GM18517 (cell line): ENCODE results near the gene TREM1.
"Not testable (repeated sequence)": the region's sequence is repeated elsewhere in the genome, so short reads cannot be mapped to it uniquely, and the experiment has no call there.

Source experiments
- ATAC-seq: cut with Tn5 transposase; IDR thresholded peaks from one replicate; pipeline ENCODE4 v1.9.1; 2021; ENCODE audit warnings: mild to moderate bottlenecking, moderate library complexity; ENCODE audit not compliant: unreplicated experiment

The TREM1 gene

GRCh38 chr6:41297248-41297647 lies 10.8 kb upstream of the TREM1 start:
- ATAC-seq: not testable (repeated sequence)

- no peak for ATAC-seq
These were observed 7.9 kb upstream of the TREM1 start for GRCh38 chr6:41294214-41294872.

GRCh38 chr6:41291717-41292116 lies 5.2 kb upstream of the TREM1 start:
- no peak for ATAC-seq

DNA sequence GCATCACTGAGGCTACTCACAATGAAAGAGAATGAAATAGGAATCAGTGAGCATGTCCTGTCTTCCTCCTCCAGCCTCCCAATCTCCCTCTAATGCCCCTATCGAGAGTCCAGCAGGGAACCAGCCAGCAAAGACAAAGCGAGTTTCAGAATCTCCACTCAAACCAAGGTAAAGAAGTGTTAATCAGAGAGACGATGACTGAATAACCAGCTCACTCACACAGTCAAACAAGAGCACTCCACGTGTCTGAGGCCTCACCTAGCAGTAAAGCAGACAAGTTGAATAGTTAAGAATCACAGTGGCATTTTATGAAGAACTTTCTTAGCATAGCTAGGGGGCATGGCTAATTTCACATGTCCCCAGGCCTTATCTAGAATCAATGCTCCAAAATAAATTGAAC lies 3.3 kb upstream of the TREM1 start:
- no peak for ATAC-seq

DNA sequence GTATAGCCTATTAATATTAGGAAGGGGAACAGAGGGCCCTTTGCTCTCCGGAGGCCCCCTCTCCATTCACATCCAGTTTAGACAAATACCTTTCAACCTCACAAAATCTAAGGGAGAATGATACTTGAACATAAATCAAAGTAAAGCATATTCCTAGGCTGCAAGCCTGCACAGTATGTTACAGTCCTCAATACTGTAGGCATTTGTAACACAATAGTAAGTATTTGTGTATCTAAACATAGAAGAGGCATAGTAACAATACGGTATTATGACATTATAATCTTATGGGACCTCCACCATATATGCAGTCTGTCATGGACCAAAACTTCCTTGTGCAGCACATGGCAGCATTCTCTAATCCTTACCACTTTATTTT lies 2.3 kb upstream of the TREM1 start:
- ATAC-seq: no peak

DNA sequence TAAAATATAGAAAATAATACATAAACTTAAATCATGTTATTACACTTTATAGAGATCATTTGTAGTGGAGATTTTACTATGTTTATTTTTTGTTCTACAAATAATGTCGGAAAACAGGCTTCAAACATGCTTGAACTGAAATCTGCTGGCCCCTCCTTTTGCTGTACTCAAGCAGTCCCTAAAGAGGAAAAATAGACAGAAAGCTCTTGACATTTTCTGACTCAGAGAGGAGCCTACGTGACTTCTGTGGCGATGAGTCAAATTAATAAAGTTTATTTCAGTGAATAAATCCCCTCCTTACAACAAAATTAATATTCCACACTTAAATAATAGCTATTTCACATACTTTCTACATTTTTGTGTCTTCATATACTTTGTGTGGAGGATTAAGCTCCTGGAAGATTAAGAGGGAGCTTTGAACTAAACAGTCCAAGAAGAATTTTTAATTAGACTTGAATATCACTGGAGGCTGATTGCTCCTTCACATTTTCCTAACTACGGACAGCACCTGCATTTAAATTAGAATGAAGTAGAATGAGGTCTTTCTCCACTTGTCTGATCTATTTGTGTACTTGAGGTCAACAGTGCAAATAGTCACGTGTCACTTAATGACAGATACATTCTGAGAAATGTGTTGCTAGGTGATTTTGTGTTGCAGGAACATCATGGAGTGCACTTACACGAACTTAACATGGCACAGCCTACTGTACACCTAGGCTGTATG lies 1.7 kb upstream of the TREM1 start:
- no peak for ATAC-seq

GRCh38 chr6:41284726-41285125 lies 1.8 kb downstream of the TREM1 start:
- no peak for ATAC-seq

GRCh38 chr6:41283600-41283999 lies 2.9 kb downstream of the TREM1 start:
- no peak for ATAC-seq

DNA sequence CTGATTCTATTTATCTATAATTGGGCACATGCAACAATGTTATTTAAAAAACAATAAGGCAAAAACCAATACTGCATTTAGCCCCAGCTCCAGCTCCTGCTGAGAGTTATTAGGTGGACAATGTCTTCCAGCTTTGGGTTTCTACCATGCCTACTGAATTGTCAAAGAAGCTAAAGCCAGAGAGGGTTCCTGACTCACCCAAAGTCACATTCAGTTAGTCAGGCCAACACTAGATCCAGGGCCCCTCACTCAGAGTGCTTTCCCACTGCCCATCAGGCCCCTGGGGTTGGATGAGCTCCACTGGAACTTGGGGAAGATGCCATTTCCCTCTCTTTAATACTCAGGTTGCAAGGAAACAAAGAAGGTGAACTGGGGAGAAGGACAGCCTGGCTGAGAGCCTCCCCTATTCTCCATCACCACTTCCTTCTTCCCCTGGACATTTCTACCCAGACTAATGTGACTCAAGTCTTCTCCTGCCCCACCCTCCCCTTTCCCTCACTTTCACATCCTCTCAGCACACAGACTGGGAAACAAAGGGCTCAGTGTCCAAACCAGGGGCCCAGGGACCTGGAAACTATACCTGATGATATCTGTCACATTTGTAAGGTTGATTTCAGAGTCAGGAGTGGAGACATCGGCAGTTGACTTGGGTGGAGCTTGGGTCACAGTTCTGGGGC lies 6.0 kb downstream of the TREM1 start:
- ATAC-seq: no peak

- ATAC-seq: no peak
These were observed 7.6 kb downstream of the TREM1 start for GRCh38 chr6:41278699-41279405.

DNA sequence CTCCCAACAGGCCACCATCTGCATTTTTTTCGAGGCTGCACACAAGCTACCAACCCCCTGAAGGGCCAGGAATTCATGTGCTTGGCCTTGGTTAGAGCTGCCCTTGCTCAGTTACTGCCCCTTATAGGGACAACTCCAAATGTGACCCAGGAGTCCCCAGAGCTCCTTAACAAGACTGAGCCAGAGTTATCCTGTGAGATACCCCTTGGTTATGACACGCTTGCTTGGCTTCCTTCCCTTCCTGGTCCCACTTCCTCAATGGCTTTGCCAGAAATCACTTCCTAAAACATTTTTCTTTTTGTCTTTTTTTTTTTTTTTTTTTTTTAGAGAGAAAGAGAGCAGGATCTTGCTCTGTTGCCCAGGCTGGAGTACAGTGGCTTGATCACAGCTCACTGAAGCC lies 8.9 kb downstream of the TREM1 start:
- ATAC-seq: no peak

DNA sequence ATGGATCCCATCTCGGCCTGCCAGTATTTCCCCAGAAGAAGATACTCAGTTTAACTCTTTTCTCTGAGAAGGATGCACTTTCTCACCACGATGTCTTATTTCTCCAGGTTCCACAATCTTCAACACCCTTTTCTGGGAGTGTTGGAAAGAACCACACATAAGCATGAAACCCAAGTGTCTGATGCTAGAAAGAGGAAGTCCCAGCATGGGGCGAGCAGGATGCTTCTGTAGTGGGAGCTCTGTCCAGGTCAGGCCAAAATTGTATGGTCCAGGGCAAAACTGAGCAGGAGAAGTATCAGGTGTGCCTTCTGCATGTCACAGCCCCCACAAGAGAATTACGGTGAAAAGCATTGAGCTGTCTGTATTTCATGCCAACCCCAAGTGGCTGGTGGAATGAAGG lies 11.0 kb downstream of the TREM1 start:
- ATAC-seq: no peak

- ATAC-seq: no peak
These were observed 12.2 kb downstream of the TREM1 start for GRCh38 chr6:41274256-41274655.

- no peak for ATAC-seq
These were observed 12.8 kb downstream of the TREM1 start for GRCh38 chr6:41273714-41274113.

GRCh38 chr6:41272591-41273240 lies 13.8 kb downstream of the TREM1 start:
- ATAC-seq: no peak

GRCh38 chr6:41271901-41272395 lies 14.5 kb downstream of the TREM1 start:
- ATAC-seq: no peak

DNA sequence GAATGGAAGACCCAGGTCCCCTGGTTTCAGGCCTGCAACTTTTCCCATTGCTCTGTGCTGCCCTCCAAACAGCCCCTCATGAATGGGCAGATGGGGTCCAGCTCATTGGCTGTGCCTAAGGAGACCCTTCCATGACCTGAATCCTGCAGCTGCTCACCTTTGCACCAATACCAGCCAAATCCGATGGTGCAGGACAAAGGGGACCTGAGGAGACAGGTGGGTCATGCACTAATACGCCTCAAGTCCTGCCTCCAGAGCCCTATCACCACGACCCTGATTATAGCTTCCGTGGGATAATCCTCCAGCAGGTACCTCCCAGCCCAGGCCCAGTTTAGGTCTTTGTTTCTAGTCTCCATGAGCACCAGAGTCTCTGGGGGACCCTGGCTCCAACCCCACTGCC lies 16.8 kb downstream of the TREM1 start:
- ATAC-seq: no peak

DNA sequence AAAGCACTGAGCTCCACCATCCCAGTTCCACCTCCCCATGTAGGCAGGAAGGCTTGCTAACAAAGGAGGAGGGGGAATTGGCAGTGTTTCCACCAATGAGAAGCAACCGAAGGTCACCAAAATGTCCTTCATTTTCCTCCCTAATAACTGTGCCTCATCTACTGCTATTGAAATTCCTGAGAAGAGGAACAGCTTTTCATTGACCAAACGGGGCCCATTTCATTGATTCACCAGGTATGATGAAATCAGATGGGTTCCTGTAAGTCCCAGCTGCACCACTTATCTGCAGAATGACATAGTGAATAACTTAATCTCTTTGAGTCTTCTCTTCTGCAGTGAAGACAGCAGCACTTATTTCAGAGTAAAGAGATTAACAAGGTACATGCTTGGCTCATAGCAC lies 17.3 kb downstream of the TREM1 start:
- no peak for ATAC-seq

- ATAC-seq: no peak
These were observed 18.0 kb downstream of the TREM1 start for GRCh38 chr6:41268478-41268877.

GRCh38 chr6:41266541-41266940 lies 19.9 kb downstream of the TREM1 start:
- ATAC-seq: no peak

GRCh38 chr6:41263267-41263666 lies 23.2 kb downstream of the TREM1 start:
- ATAC-seq: no peak
